ENCODE results near the gene IFFO2. TPM values are rescaled to one million over a fixed set of nuclear protein-coding genes. Genes with fewer than 3 reads are reported as not detected.

IFFO2 gene
- total and polyA plus RNA-seq, 2 of the 13 experiments (the other 11 are each of a cell fraction or from before 2014, with no cell fraction given): 7.3 to 16.7 TPM

- peak; percentile 99 for TF ChIP-seq PRDM10 (CRISPR knock-in tag; IDR thresholded peaks at IDR 0.05; ENCODE audit: low read depth)
- TF ChIP-seq MEIS2 (CRISPR knock-in tag; IDR thresholded peaks at IDR 0.05): no peak
- TF ChIP-seq ZSCAN30 (CRISPR knock-in tag; IDR thresholded peaks at IDR 0.05): no peak; the same call in 1 of the 2 replicates
- no peak for TF ChIP-seq JUNB (CRISPR knock-in tag; IDR thresholded peaks at IDR 0.05; ENCODE audit: borderline replicate concordance)
- no peak for TF ChIP-seq ZNF75D (CRISPR knock-in tag; IDR thresholded peaks at IDR 0.05; ENCODE audit: borderline replicate concordance)
- TF ChIP-seq ZNF775 (CRISPR knock-in tag; IDR thresholded peaks at IDR 0.05; ENCODE audit: borderline replicate concordance): no peak
- no peak for TF ChIP-seq ATM (IDR thresholded peaks at IDR 0.05; ENCODE audit: borderline replicate concordance)
- no peak for TF ChIP-seq NBN (conservative IDR thresholded peaks at IDR 0.05)
- TF ChIP-seq EZH2 (conservative IDR thresholded peaks at IDR 0.05; ENCODE audit: low read depth, low read length): no peak
- TF ChIP-seq ZNF710 (CRISPR knock-in tag; IDR thresholded peaks at IDR 0.05; ENCODE audit: borderline replicate concordance): 0 out of 2 replicates have a peak, but pooled peaks have one; percentile 57
- no peak for TF ChIP-seq RFX5 (IDR thresholded peaks at IDR 0.05; ENCODE audit: low read depth, low read length)
- peak; percentile 47; the same call in 1 of the 2 replicates for TF ChIP-seq ZNF274 (CRISPR knock-in tag; IDR thresholded peaks at IDR 0.05)
- no peak for TF ChIP-seq MTF2 (CRISPR knock-in tag; IDR thresholded peaks at IDR 0.05; ENCODE audit: borderline replicate concordance)
- no peak for TF ChIP-seq ZBTB3 (CRISPR knock-in tag; IDR thresholded peaks at IDR 0.05; ENCODE audit: borderline replicate concordance, low read depth)
- TF ChIP-seq ESRRA (CRISPR knock-in tag; IDR thresholded peaks at IDR 0.05; ENCODE audit: low read depth): no peak
- TF ChIP-seq NR2F1 (CRISPR knock-in tag; IDR thresholded peaks at IDR 0.05): no peak
- no peak for TF ChIP-seq SOX13 (IDR thresholded peaks at IDR 0.05)
- TF ChIP-seq SOX13 (CRISPR knock-in tag; conservative IDR thresholded peaks at IDR 0.05 in 1 of 2, IDR thresholded peaks at IDR 0.05 in 1 of 2): no peak
- 0 out of 2 replicates have a peak, but pooled peaks have one; percentile 42 for TF ChIP-seq ZNF713 (CRISPR knock-in tag; IDR thresholded peaks at IDR 0.05)
- TF ChIP-seq PRPF4 (IDR thresholded peaks at IDR 0.05; ENCODE audit: low read depth, low read length, poor library complexity, severe bottlenecking): no peak
- no peak for TF ChIP-seq HBP1 (CRISPR knock-in tag; IDR thresholded peaks at IDR 0.05; ENCODE audit: low read depth)
- peak; percentile 57; the same call in 1 of the 2 replicates for TF ChIP-seq SP4 (CRISPR knock-in tag; IDR thresholded peaks at IDR 0.05)
- no peak for TF ChIP-seq U2AF1 (optimal IDR thresholded peaks at IDR 0.05; ENCODE audit: low read depth, low read length)
These were observed 53.8 kb downstream of the IFFO2 start, which contains the start of gene ALDH4A1 (continued) for GRCh38 chr1:18902523-18903290.
